ENCODE results near the gene FAM83D. TPM values are rescaled to one million over a fixed set of nuclear protein-coding genes. Genes with fewer than 3 reads are reported as not detected.

The FAM83D gene
- total and polyA plus RNA-seq, 2 of the 4 experiments (the other 2 are of a cell fraction) = 20.4 to 26.4 TPM

- Histone ChIP-seq H3K36me3 (ENCODE audit: control insufficient read depth, insufficient read depth, low read length) (no peaks in the 10 kb centered on the region), H3K79me1 (ENCODE audit: low read depth in 1 of 2, low read length in 2 of 2) (no peaks in the 10 kb centered on the region), H3K9me1 (ENCODE audit: insufficient read depth, low read length) (no peaks in the 10 kb centered on the region), H3K23ac (ENCODE audit: low read depth, low read length) (no peak overlapping the region), H3K18ac (ENCODE audit: low read depth, low read length) (no peak overlapping the region), H2AFZ (replicated peaks; ENCODE audit: low read length, poor library complexity) (no peak overlapping the region), H3K4me1 (ENCODE audit: control insufficient read depth, insufficient read depth, low read length) (no peaks in the 10 kb centered on the region), H2BK20ac (ENCODE audit: low read depth, low read length) (no peak overlapping the region), H3K56ac (ENCODE audit: extremely low read depth, insufficient read depth, low read length) (no peak overlapping the region), H3K4ac (ENCODE audit: low read depth, low read length) (no peak overlapping the region), H3K9ac (ENCODE audit: low read depth, low read length) (no peak overlapping the region), H4K8ac (ENCODE audit: low read depth in 2 of 2, low read length in 2 of 2) (no peak overlapping the region), H4K5ac (ENCODE audit: low read depth, low read length) (no peak overlapping the region), H4K91ac (ENCODE audit: insufficient read depth, low read depth, low read length) (no peak overlapping the region), H3K14ac (replicated peaks; ENCODE audit: low read depth, low read length) (no peak overlapping the region), H4K20me1 (ENCODE audit: insufficient read depth, low read length) (no peaks in the 10 kb centered on the region), H2BK5ac (ENCODE audit: low read depth, low read length, poor library complexity, severe bottlenecking) (no peak overlapping the region), H3K4me2 (ENCODE audit: low read depth, low read length) (no peak overlapping the region), H2BK120ac (ENCODE audit: low read depth, low read length) (no peak overlapping the region), H2AK9ac (replicated peaks; ENCODE audit: low read depth, low read length, poor library complexity) (no peak overlapping the region), H3K27me3 (ENCODE audit: control insufficient read depth, insufficient read depth, low read length) (peaks cover 5% of the 10 kb centered on the region; the same call in 1 of the 2 replicates), H2AK5ac (ENCODE audit: low read depth, low read length) (no peak overlapping the region), H3K9me3 (ENCODE audit: control insufficient read depth, insufficient read depth, low read length) (no peaks in the 10 kb centered on the region), H2BK15ac (ENCODE audit: low read depth, low read length) (no peak overlapping the region), H3K4me3 (ENCODE audit: insufficient read depth, low read depth, low read length) (no peak overlapping the region), H3K27ac (ENCODE audit: insufficient read depth, low read length) (no peak overlapping the region)
- dilution Hi-C loops (cut with HindIII; ENCODE audit: low sequenced_read_pairs, unreplicated experiment) = no loop called here
- no TSS peak for BruUV-seq (replicated peaks)
- DNase-seq = no peak
- no peak for ATAC-seq (ENCODE audit: low read depth)
- intact Hi-C loops (cut with micrococcal nuclease) = no loop called here
- in situ Hi-C loops (cut with MboI; ENCODE audit: low sequenced_read_pairs) = no loop called here
- POLR2A ChIA-PET (ENCODE audit: unreplicated experiment) = no interaction called here
- no CpG with 5 or more reads among the region's 6 CpGs for WGBS, 2 experiments (ENCODE audit: extremely low coverage in 2 of 2, insufficient read length in 1 of 2)
- TF ChIP-seq MXI1 (IDR thresholded peaks at IDR 0.05; ENCODE audit: borderline replicate concordance, low read depth, low read length) (no peak), USF2 (IDR thresholded peaks at IDR 0.05; ENCODE audit: low read depth, low read length) (no peak), POLR2A (IDR thresholded peaks at IDR 0.05; ENCODE audit: low read depth, low read length) (no peak), MAFK (IDR thresholded peaks at IDR 0.05; ENCODE audit: low read depth, low read length) (no peak)
- CTCF ChIA-PET = no interaction called here
Observed at GRCh38 chr20:38877483-38877882, 48.7 kb upstream of the FAM83D start.

Measured in IMR-90 (cell line).